AG04449 (cell line): Measurements from ENCODE around the gene MAST1.

Experiments
- CTCF ChIA-PET: fragments of 350-600 bp; formaldehyde crosslinking; extraction: SDS; loops from one replicate; lab custom pipeline; 2021; ENCODE audit warnings: antibody characterized with exemption; lab: Yijun Ruan, JAX
- POLR2A ChIA-PET: fragments of 400-600, 350-600 bp; formaldehyde crosslinking; extraction: SDS; loops from one replicate; lab custom pipeline; 2020; ENCODE audit warnings: antibody characterized with exemption, inconsistent platforms; lab: Yijun Ruan, JAX
- DNase-seq: peaks from one replicate; pipeline ENCODE4 v3.0.0-alpha.2; 2010; ENCODE audit warnings: low read depth, low spot score
- H3K4me3 ChIP-seq: 2 replicates; pipeline ENCODE4 v1.5.1; 2011; ENCODE audit warnings: low read depth, mild to moderate bottlenecking, control low read depth, low read length
- TF ChIP-seq, protein P1 (sequence below): IDR thresholded peaks from one replicate; pipeline ENCODE4 v1.5.1; 2011; ENCODE audit warnings: mild to moderate bottlenecking, moderate library complexity, low read length, control low read depth, inconsistent platforms; ENCODE audit not compliant: insufficient read depth; ENCODE audit errors: missing control alignments

Gene MAST1

DNA sequence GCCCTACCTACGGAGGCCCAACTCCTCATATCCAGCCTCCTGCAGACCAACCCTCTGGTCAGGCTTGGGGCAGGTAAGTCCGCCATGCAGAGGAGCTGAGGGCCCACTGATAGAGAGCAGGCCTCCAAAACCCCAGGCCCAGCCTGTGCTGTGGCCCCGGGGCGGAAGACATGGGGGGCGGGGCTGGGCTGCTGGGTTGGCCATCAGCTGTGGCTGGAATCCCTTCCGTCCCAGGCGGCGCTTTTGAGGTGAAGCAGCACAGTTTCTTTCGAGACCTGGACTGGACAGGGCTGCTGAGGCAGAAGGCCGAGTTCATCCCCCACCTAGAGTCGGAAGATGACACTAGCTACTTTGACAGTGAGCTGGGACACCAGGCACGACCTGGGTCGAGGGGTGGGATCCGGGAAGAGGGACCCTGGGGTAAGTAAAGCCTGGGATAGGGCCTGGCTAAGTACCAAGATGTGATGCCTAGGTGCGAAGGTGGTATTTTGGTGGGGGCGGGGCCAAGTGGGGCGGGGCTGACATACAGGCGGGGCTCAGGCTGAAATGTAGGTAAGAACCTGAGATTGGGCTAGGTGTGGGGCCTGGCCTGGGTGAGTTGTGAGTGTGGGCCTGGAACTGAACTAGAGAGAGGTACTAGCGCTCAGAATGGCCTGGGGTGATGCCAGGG lies 27.6 kb downstream of the MAST1 start:
- ChIA-PET CTCF (interaction anchor here (4.6 kb wide), 1 partner anchor 19 kb away, joined by 46 read pairs; no protein-coding TSS in a partner anchor), POLR2A (no interaction called here)
- TF ChIP-seq, protein P1, sequence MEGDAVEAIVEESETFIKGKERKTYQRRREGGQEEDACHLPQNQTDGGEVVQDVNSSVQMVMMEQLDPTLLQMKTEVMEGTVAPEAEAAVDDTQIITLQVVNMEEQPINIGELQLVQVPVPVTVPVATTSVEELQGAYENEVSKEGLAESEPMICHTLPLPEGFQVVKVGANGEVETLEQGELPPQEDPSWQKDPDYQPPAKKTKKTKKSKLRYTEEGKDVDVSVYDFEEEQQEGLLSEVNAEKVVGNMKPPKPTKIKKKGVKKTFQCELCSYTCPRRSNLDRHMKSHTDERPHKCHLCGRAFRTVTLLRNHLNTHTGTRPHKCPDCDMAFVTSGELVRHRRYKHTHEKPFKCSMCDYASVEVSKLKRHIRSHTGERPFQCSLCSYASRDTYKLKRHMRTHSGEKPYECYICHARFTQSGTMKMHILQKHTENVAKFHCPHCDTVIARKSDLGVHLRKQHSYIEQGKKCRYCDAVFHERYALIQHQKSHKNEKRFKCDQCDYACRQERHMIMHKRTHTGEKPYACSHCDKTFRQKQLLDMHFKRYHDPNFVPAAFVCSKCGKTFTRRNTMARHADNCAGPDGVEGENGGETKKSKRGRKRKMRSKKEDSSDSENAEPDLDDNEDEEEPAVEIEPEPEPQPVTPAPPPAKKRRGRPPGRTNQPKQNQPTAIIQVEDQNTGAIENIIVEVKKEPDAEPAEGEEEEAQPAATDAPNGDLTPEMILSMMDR = no peak
- no peak overlapping the region for H3K4me3 ChIP-seq
- no peak for DNase-seq

DNA sequence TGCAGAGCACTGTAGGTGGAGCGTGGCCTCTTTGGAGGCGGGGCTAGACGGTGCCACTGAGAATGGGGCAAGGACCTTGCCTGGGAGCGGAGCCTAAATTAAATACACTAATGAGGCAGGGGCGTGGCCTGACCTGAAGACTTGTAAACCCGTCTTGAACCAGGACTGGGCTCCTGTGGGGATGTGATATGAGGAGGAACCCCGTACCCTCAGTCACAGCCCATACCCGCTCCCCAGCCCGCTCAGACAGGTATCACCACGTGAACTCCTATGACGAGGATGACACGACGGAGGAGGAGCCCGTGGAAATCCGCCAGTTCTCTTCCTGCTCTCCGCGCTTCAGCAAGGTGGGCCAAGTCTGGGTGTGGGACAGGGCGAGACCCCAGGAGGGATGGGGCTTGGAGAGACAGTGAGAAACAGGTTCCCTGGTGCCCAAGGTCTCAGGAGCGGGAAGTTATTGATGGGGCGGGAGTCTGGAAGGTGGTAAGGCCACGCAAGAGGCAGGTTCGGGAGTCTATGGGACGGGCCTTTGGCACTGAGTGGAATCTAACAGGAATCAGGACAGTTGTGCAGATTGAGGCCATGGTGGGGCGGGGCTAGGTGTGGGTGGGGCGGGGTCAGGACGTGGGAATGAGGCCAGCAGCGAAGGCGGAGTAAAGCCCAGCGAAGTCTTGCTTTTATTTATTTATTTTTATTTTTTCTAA lies 28.3 kb downstream of the MAST1 start:
- CTCF ChIA-PET = interaction anchor here (4.6 kb wide), 1 partner anchor 19 kb away, joined by 46 read pairs; no protein-coding TSS in a partner anchor
- POLR2A ChIA-PET = no interaction called here
- no peak overlapping the region for H3K4me3 ChIP-seq
- DNase-seq = no peak
- TF ChIP-seq, protein P1 = no peak

DNA sequence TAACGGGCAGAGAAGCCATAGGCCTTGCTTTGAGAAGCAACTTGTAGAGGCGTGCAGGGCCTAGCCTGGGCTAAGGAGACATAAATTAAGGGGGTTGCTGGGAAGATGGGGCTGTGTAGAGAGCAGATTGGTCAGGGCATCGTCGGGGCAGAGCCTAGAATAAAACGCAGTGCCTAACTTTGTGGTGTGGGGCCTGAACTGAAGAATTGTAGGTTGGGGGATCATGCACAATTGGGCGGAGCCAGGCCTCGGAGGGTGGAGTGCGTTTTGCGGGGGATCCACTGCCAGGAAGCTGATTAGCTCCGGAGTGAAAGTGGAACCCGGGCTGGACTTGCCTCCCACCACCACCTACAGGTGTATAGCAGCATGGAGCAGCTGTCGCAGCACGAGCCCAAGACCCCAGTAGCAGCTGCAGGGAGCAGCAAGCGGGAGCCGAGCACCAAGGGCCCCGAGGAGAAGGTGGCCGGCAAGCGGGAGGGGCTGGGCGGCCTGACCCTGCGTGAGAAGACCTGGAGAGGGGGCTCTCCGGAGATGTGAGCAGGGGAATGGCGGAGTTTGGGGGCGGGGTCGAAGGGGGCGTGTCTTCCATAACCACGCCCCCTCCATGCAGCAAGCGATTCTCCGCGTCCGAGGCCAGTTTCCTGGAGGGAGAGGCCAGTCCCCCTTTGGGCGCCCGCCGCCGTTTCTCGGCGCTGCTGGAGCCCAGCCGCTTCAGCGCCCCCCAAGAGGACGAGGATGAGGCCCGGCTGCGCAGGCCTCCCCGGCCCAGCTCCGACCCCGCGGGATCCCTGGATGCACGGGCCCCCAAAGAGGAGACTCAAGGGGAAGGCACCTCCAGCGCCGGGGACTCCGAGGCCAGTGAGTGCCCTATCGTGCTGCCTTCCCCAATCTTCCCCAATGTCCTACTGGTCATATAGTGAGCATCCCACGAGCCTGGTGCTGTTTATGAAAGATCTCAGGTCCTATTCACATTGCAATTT lies 29.1 kb downstream of the MAST1 start:
- no peak for DNase-seq
- ChIA-PET CTCF (interaction anchor here (2.2 kb wide), 1 partner anchor 19 kb away, joined by 7 read pairs; no protein-coding TSS in a partner anchor), POLR2A (no interaction called here)
- peak overlapping the region; percentile 51 for H3K4me3 ChIP-seq
- TF ChIP-seq, protein P1 = no peak

DNA sequence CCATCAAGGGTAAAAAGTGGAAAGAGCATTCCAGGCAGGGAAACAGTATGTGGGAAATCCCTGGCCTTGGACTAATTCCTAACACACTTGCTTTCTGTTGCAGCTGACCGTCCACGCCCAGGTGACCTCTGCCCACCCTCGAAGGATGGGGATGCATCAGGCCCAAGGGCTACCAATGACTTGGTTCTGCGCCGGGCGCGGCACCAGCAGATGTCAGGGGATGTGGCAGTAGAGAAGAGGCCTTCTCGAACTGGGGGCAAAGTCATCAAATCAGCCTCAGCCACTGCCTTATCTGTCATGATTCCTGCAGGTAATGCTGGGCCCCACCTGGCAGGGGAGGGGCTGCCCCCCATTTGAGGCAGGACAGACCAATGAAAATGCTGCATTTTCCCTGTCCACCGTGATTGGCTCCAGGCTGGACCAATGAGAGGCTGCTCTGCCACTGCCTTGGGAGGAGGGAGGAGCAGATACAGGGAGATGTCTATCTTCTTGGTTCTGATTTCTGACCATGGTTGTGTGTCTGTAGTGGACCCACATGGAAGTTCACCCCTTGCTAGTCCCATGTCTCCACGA lies 30.3 kb downstream of the MAST1 start:
- CTCF ChIA-PET = interaction anchor here (1.2 to 2.2 kb wide), 2 partner anchors 21 to 92 kb away, joined by 4 to 7 read pairs; no protein-coding TSS in a partner anchor
- TF ChIP-seq, protein P1 = no peak

DNA sequence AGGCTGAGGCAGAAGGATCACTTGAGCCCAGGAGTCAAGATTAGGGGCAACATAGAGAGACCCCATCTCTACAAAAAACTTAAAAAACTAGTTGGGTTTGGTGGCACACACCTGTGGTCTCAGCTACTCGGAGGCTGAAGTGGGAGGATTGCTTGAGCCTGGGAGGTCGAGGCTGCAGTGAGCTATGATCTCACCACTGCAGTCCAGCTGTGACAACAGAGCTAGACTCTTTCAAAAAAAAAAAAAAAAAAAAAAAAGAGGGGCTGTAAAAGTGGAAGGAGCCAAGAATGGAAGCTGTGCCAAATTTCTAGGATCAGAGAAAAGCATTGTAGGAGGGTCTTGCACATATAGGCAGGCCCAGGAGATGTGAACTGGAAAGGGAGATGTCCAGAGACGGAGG lies 33.4 kb downstream of the MAST1 start:
- TF ChIP-seq, protein P1 = no peak
- ChIA-PET POLR2A (no interaction called here), CTCF (interaction anchor here (1.8 kb wide), 1 partner anchor 24 kb away, joined by 14 read pairs; no protein-coding TSS in a partner anchor)
- DNase-seq = no peak
- no peak overlapping the region for H3K4me3 ChIP-seq

More for the DNA sequence above, 30.3 kb downstream of the MAST1 start:
- POLR2A ChIA-PET = no interaction called here
- no peak overlapping the region for H3K4me3 ChIP-seq
- no peak for DNase-seq
